DOHH2 (cell line): Measurements from ENCODE around the gene ARID1B.

ENCODE experiments used
- CTCF ChIP-seq: fragments of 200-600 bp; sonication (generic); IDR thresholded peaks from one replicate; pipeline ENCODE4 v1.5.1; 2014; ENCODE audit warnings: antibody characterized with exemption, mild to moderate bottlenecking, low read depth, low read length; ENCODE audit not compliant: poor library complexity, severe bottlenecking
- EZH2phosphoT487 ChIP-seq: fragments of 200-600 bp; sonication (generic); IDR thresholded peaks from 2 replicates; pipeline ENCODE4 v1.6.1; 2017; ENCODE audit warnings: borderline replicate concordance, mild to moderate bottlenecking, antibody characterized with exemption, low read length, moderate library complexity, mixed read lengths

GRCh38 chr6:157155804-157156203, 378.6 kb downstream of the ARID1B start:
- TF ChIP-seq CTCF (no peak), EZH2phosphoT487 (no peak)
